Mesenteric fat pad (tissue), 1 donor: ENCODE measurements around the gene BIN1. TPM values are rescaled to one million over a fixed set of nuclear protein-coding genes. Genes with fewer than 3 reads are reported as not detected.

Source experiments
- DNase-seq: peaks from one replicate; pipeline ENCODE4 v3.0.0-alpha.2; 2020; ENCODE audit warnings: low spot score
- total RNA-seq: library from RNA; stranded (reverse); fragmentation: NEBNext Ultra II Directional; extraction: Animal tissue kit (Norgen Biotek cat#: 25700); gene quantifications from one replicate; pipeline ENCODE4 v1.2.1, GENCODE V29; 2021
- donor health status: DM: yes; HTN: yes; CAD: no.

BIN1 gene
- total RNA-seq, 1 donor from 2014 or later = 87.0 TPM

DNA sequence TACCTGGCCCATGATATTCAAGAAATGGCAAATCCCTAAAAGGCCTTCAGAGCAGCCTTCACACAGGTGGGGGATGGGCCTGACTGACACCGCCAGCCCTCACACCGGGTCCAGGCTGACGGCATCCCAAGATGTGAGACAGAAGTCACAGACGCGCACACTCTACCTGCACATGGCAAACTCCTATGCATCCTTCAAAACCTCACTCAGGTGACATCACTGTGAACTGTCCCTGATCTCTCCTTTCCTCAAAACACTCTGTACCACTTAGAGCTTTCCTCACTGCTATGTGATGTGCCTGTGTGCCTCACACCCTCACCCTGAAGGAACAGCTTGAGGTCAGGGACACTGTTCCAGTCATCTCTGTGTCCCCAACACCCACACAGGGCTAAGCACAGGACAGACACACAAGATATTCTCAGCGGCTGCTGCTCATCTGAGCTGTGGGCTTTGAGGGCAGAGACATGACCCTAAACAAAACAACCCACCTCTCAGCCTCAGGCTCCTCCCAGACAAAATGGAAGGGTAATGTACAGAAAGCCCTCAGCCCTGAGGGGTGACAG is 27.5 kb downstream of the BIN1 start:
- no peak for DNase-seq

DNA sequence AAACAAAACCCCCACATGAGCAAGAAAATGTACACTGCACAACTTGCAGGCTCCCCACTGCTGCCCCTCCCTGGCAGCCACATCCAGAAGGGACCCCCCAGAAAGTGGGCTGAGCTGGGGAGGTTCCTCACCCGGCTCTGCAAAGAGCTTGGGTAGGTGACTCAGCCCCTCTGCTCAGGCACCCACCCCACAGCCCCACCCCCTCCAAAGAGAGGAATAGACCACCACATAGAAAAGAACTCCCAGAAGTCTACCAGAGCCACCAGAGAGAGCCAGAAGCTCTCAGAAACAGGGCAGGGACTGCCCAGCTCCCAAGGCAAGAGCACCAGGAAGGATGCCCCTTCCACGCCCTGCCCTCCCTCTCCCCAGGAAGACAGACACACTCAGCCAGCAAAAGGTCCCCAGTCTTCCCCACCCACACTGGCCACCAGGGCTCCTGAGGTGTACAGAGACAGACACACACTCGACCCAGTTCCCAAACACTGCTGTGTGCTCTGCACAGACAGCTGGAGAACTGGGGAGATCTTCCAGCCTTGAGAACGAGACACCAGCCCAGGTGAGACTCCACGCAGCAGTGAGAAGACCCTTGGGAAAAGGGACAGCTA is 28.2 kb downstream of the BIN1 start:
- no peak for DNase-seq

DNA sequence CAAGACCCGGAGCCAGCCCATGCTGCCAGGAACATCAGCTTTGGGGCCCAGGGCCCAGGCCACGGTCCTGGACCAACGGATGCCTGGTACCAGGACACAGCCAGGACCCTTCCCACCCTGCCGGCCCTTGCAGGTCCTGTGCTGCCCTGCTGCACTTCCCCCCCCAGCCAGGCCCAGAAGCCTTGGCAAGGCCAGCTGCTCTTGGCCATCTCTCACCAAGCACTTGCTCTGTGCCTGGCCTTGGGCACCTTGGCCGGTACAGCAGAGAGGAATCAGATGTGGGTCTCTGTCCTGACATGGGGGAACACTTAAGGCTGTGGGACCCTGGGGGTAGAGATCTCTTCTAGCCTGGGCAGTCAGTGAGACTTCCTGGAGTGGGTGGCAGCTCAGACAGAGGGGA is 28.9 kb downstream of the BIN1 start:
- no peak for DNase-seq

DNA sequence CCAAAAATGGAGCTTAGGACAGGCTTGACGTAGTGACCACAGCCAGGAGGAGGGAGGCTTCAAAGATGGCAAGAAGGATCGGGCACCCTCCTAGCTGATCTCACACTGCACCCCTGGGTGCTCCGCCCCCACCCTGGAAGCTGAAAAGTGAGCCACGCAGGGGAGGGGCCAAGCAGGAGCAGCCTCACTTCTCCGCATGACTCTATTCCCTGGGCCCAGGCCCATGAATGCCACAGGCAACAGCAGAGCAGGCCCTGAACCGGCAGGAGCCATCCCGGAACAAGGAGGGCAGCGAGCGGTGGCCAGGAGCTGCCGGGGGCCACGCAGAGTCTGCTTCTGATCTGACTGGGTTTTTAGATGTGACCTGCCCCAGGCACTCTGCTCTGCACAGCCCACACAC is 30.0 kb downstream of the BIN1 start:
- DNase-seq = no peak

DNA sequence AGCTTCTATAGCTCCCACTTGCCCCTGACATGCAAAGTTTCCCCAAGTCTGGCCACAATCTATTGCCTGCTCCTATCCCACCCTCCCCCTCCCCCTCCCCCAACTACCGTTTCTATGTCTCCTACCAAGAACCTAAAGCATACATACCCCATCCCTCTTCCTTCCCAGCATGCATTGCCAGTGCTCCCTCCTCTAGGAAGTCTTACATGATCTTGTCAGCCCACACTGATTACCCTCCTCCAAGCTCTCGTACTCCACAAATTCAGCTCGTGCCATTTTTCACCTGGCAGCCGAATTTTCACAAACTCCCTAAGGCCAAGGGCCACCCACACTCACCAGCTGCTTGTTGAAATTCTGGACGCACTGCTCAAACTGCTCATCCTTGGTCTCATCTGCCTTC is 30.7 kb downstream of the BIN1 start:
- DNase-seq = no peak

DNA sequence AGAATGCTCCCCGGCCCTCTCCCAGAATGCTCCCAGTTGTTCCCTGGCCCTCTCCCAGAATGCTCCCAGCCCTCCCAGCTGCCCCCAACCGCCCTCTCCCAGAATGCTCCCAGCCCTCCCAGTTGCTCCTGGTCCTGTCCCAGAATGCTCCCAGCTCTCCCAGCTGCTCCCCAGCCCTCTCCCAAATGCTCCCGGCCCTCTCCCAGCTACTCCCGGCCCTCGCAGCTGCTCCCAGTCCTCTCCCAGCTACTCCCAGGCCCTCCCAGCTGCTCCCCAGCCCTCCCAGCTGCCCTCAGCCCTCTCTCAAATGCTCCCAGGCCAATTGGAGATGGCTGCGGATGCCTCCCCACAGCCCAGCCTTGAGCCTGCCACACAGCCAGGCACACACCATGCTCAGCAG is 31.1 kb downstream of the BIN1 start:
- no peak for DNase-seq

DNA sequence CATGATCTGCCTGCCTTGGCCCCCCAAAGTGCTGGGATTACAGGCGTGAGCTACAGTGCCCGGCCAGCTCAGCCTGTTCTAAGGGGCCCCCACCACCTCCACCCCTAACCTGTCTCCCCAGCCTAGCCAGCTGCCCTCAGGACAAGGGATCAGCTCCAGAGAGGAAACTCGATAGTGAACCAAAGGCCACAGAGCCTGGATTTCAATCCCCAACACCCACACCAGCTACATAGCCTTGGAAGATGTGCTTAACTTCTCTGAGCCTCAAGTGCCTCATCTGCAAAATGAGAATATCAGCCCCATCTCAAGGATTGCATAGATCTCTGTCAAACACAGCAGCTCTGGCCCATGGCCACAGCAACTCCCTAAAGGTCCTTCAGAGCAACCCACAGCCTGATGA is 32.0 kb downstream of the BIN1 start:
- DNase-seq = no peak

DNA sequence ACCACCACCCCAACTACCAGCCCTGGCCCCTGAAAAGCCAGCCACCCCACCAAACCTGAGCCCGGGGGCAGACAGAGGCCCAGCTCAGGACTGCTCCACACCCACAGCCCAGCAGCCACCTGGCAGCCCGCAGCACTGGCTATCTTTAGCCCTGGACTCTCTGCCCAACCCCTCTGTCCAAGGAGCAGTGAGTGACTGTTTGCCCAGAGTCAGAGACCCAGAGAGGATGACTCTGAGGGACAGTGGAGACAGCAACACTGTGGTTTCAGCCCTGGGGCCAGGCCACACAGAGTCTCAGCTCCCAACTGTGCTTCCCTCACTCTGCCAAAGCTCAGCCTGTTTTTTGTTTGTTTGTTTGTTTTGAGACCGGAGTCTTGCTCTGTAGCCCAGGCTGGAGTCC is 32.6 kb downstream of the BIN1 start:
- DNase-seq = no peak

DNA sequence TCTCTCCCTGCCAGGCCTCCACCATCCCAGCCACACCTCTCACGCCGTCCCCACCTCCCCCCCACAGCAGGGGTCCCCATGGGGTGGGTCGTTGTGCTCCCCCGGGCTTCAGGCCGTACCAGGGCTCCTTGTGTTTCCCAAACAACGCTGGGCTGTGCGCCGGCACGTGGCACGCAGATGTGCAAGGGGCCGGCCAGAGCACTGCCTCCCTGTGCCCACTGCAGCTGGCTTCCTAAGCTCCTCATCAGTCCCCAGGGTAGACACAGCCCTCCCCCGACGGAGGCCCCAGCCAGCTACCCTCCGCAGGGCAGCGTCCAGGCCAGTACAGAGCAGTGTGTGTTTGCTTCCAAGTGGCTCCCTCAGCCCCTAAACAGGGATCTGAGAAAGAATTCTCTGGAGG is 34.0 kb downstream of the BIN1 start:
- DNase-seq = no peak

DNA sequence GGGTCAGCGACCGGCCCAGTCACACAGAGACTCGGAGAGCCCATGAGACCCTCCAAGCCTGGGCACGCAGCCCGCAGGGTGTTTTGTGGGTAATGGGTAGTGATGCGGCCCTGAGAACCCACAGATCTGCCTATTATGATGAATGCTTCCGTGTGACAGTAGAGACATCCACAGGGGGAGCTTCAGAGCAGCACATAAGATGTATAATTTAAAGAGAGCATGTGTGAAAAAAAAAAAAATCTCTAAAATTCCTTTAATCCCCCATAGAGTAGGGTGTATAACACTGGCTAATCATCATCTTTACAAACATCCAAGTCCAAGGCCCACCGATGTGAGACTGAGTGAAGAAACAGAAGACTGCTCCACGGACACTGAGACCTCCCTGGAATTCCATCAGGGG is 34.6 kb downstream of the BIN1 start:
- DNase-seq = no peak

DNA sequence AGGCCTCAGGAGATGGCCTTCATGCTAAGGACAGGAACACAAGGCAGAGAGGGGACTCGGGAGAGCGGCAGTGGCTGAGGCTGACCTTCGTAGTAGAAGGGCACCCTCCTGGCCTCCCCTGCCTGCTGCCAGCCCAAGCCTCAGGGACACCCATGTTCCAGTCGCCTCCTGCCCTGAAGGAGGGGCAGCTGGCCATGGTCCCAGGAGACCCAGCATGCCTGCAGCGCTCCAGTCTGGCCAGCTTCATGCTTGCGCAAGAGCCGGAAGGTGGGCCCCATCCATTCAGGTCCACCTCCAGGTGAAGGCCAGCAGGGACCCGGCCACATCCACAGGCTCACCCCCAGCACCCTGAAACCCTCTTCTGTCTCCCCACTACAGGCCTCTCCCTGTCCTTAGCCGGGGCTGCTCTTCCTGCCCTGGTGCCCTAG is 35.0 kb downstream of the BIN1 start:
- DNase-seq = no peak

DNA sequence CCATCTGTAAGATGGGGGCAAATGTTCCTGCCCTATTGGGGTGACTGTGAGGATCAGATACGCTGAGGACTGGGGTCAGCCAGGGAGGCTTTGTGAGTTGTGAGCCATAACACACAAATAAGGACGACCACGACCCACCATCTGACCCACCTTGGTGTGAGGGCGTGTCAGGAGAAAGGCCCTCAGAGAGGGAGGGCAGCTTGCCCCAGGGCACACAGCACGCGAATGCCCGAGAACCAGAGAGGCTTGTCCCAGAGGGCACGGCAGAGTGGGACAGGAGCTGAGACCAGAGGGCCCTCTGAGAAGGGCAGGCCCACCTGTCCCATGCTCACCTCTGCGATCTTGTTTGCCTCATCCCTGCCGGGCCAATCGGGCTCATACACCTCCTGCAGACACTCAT is 36.7 kb downstream of the BIN1 start:
- no peak for DNase-seq

DNA sequence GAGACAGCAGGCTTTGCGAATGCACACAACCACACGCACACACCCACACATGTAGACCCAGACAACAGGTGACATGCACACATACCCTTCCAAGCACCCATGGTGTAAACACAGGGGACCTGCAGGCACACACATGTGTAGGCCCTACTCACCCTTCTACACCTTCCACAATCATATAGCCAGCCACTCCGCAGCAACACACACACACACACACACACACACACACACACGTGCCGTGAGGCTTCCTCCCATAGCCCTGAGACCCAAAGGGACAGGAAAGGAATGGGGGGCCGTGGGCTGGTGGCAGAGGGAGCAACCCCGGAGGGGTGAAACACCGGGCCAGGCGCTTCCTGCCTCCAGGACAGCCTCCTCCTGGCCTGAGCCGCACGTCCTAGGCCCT is 37.4 kb downstream of the BIN1 start:
- DNase-seq = no peak

DNA sequence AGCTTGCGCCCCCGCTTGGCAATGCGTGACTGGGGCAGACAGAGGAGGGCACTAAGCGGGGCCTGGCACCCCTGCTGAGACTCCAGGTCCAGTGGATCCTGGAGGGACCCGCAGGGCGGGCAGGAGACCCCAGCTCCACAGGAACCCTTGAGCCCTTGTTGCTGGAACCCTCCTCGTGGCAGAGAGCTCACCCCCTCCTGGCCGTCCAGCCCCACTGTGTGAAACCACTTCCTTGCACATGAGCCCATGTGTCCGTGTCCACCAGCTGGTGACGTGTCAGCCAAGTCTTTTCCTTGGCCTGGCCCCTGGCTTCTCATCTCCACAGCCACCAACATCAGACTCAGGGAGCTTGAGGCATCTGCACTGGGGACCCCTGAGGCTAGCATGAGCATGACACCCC is 38.0 kb downstream of the BIN1 start:
- DNase-seq = no peak

DNA sequence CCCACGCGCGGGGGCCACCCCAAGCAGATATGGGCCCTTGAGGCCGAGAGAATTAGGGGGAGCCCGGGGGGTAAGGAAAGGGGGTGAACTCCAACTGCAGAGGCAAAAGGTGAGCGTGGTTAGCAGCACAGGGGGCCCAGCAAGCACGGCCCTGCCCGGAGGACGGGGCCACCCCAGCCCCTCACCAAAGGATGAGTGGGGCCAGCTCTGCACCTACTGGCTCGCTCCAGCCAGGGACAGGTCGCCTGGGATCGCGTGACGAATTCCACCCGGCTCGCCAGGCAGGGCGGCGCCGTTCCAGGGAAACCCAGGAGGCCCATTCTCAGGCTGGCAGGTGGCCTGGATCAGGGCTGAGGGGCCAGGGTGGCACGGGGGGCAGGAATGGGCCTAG is 38.6 kb downstream of the BIN1 start:
- DNase-seq = no peak

DNA sequence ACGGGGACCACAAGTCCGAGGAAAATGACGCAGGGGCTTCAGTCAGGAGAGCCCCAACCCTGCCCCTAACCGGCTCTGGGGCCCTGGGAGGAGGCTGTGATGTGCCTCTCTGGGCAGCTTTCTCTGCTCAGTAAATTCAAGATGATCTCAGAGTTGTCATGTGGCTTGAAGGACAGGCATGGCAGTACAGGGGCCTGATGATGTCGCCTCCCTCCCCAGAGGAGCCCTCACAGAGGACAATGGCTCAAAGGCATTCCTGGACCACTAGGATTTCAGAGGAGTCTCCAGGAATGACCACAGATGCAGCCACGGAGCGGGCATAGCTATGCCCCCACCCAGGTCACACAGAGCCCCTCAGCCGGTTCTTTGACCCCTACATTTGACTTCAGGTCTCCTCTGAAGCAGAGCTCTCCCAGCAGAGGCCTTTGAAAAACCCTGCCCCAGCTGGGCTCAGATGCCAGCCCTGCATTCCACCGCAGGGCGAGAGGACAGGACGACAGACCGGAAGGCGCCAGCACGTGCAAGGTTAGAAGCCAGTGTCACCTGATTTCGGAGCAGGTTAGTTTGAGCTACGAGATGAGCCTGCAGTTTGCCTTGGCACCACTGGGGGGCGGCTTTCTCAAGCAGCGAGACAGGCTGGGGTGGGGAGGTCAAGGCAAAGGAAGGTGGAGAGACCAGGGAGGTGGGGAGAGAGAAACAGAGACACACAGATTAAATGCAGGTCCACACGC is 39.2 kb downstream of the BIN1 start:
- no peak for DNase-seq

DNA sequence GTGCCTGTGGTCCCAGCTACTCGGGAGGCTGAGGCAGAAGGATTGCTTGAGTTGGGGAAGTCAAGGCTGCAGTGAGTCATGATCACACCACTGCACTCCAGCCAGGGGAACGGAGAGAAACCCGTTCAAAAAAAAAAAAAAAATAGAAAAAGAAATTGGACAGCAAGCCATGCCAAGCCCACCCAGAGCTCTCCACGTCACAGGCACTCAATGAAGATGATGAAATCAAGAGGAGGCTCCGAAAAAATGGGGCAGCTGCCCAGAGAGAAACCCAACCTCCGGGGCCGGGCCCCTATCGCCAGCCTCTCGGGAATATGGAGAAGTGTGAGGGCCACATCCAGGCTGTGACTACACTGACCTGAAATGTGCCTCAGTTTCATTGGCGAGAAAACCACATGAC is 40.0 kb downstream of the BIN1 start:
- DNase-seq = no peak

DNA sequence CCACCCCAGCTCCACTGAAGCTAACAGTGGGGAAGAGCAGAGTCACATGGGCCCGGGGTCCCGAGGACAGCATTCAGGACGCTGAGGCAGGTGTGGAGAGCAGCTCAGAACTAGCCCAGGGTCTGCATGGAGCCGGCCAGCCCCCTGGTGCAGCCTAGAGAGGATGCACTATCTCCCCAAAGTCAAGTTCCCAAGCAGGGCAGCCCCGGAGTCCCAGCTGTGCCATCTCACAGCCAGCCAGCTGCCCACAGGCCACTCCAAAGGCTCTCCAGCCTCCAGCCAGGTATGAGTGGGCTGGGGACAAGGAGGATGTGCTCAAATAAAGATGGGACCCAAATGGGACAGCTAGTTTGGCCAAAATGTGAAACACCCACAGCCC is 41.0 kb downstream of the BIN1 start:
- DNase-seq = no peak

DNA sequence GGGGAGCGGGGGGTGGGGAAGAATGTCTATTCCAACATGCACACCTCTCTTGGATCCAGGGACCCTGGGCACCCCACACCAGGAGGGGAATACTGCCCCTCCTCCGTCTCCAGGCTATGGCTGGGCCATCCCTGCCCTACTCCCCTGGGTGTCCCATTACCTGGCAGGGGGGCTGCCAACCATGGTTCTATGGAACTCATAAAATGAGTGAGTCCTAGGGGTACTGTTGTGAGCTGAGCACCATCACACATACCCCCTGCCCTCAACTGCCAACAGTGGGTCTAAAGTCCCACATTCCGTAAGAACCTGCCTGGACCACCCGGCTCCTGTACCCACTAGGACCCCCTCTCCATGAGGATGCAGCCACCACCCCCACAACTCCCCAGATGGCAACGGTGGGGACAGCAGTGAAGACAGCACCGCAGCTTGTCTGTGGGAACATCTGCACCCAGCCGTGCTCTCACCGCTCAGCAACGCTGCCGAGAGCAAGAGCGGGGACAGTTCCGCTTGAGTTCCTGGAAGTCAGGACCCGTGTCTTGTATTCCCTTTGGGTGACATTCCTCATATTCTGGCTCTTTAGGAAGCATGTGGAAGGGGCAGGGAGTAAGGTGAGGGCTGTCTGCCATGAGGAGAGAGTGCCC is 41.5 kb downstream of the BIN1 start:
- no peak for DNase-seq

DNA sequence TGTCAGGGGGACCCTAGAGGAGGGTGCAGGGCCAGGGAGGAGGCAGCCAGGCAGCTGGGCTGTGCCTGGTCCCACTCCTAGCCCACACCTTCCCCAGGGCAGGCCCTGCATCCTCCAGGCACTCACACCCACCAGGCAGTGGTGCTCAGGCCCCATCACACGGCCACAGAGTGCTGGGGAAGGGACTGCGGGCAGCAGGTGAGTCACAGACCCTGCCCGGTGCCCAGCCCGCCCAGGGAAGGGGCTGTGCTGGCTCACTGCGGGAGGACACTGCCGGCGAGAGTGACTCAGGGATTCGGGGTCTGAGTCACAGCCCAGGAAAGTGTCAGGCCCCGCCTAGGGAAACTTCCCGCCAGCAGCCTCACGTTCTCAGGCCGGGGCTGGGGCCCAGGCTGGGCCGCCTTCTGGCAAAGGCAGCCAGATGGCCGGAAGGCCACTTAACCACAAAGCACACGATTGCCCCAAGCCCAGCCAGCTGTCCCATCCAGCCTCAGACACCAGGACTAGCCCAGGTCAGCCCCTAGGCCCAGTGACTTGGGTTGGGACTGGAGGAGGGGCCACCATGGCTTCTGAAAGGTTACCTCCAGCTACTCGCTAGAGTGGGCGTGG is 42.2 kb downstream of the BIN1 start:
- DNase-seq = peak; percentile 96

DNA sequence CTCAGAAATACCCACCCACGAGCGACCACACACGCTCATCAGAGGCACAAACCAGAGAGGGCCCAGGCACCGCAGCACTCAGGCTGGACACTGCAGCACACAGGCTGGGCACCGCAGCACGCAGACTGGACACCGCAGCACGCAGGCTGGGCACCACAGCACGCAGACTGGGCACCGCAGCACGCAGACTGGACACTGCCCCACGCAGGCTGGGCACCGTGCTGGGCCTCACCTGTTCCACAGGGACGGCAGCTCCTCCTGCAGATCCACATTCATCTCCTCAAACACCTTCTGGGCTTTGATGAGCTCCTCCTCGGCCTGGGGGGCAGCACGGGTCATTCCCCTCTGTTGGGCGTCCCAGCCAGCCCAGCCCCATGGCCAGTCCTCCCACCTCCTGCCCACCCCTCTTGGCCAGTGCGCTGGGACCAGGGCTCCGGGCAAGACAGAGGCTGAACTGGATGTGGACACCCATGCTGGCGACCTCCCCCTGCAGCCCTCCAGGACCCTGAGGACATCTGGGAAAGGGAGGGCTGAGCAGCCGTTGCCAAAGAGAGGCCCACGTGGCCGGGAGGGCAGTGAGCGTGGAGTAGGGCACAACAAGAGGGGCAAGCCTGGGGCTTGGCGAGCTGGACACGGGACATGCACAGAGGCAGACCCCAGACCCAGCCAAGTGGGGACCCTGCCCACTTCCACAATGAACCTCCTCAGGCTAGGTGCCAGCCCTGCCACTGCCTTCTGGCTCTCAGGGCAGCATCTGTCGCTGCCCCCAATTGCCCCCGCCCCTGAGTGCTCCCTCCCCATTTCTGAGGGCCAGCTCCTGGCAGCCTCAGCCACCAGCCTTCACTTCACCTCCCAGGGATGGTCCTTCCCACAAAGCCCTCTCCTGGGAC is 43.0 kb downstream of the BIN1 start:
- no peak for DNase-seq
